SK-N-SH treated with all-trans-retinoic acid at 6 μM for 48 hours (cell line): ENCODE data around the gene SMAD3.

Source experiments
- ARNTL ChIP-seq: fragments of 450-650 bp; formaldehyde crosslinking; IDR thresholded peaks from 2 replicates; pipeline ENCODE4 v1.5.0; 2020; ENCODE audit warnings: low read depth, mild to moderate bottlenecking, moderate library complexity, borderline replicate concordance
- BACH2 ChIP-seq: fragments of 250-450 bp; sonication (Bioruptor Pico); IDR thresholded peaks from 2 replicates; pipeline ENCODE4 v1.9.0; 2021; ENCODE audit warnings: mild to moderate bottlenecking, borderline replicate concordance
- CREB5 ChIP-seq: fragments of 250-450 bp; sonication (Bioruptor Pico); IDR thresholded peaks from 2 replicates; pipeline ENCODE4 v1.5.1; 2020; ENCODE audit warnings: low read depth, mild to moderate bottlenecking, moderate library complexity
- CSDC2 ChIP-seq: fragments of 250-450 bp; sonication (Bioruptor Pico); IDR thresholded peaks from 2 replicates; pipeline ENCODE4 v1.5.0; 2020; ENCODE audit warnings: mild to moderate bottlenecking, moderate library complexity
- ESRRG ChIP-seq: fragments of 250-450 bp; sonication (Bioruptor Pico); IDR thresholded peaks from 2 replicates; pipeline ENCODE4 v1.6.1; 2021; ENCODE audit warnings: mild to moderate bottlenecking
- PATZ1 ChIP-seq: fragments of 250-450 bp; sonication (Bioruptor Pico); IDR thresholded peaks from 2 replicates; pipeline ENCODE4 v1.8.0; 2020; ENCODE audit warnings: mild to moderate bottlenecking, moderate library complexity, borderline replicate concordance
- POU6F1 ChIP-seq: fragments of 250-450 bp; sonication (Bioruptor Pico); IDR thresholded peaks from 2 replicates; pipeline ENCODE4 v1.8.0; 2021; ENCODE audit warnings: low read depth, mild to moderate bottlenecking, moderate library complexity, borderline replicate concordance
- RARB ChIP-seq: fragments of 250-450 bp; sonication (Bioruptor Pico); IDR thresholded peaks from 2 replicates; pipeline ENCODE4 v1.8.0; 2021; ENCODE audit warnings: mild to moderate bottlenecking, moderate library complexity
- SNAI2 ChIP-seq: fragments of 250-450 bp; sonication (Bioruptor Pico); IDR thresholded peaks from 2 replicates; pipeline ENCODE4 v1.5.0; 2020; ENCODE audit warnings: mild to moderate bottlenecking, moderate library complexity
- ZNF565 ChIP-seq: fragments of 450-650 bp; formaldehyde crosslinking; conservative IDR thresholded peaks from 2 replicates; pipeline ENCODE4 v1.5.0; 2020; ENCODE audit warnings: low read depth, mild to moderate bottlenecking, moderate library complexity
- ZNF8 ChIP-seq: fragments of 450-650 bp; formaldehyde crosslinking; IDR thresholded peaks from 2 replicates; pipeline ENCODE4 v1.5.0; 2020; ENCODE audit warnings: mild to moderate bottlenecking, moderate library complexity

- TF ChIP-seq ARNTL (CRISPR knock-in tag) = no peak
- TF ChIP-seq RARB = no peak
- TF ChIP-seq ESRRG (CRISPR knock-in tag) = no peak
- no peak for TF ChIP-seq ZNF565 (CRISPR knock-in tag)
- TF ChIP-seq POU6F1 = no peak
- TF ChIP-seq CSDC2 (CRISPR knock-in tag) = peak; percentile 65; the same call in 1 of the 2 replicates
- TF ChIP-seq PATZ1 (CRISPR knock-in tag) = no peak
- no peak for TF ChIP-seq ZNF8 (CRISPR knock-in tag)
- TF ChIP-seq CREB5 = no peak
- TF ChIP-seq SNAI2 (CRISPR knock-in tag) = no peak
- TF ChIP-seq BACH2 (CRISPR knock-in tag) = no peak
Measured at GRCh38 chr15:67177752-67178151, 112.3 kb downstream of the SMAD3 start.
